Activated gamma-delta T cell (primary cell): ENCODE data around the gene CDH8.
"Not testable (repeated sequence)": the region's sequence is repeated elsewhere in the genome, so short reads cannot be mapped to it uniquely, and the experiment has no call there.

Source experiments
- DNase-seq: peaks from one replicate; lab custom pipeline; 2025; lab: John Stamatoyannopoulos, UW

The CDH8 gene

GRCh38 chr16:61862221-61863155, 173.8 kb downstream of the CDH8 start:
- DNase-seq: no peak

GRCh38 chr16:61858988-61859387, 177.2 kb downstream of the CDH8 start:
- DNase-seq: no peak

GRCh38 chr16:61842666-61843065, 193.6 kb downstream of the CDH8 start:
- no peak for DNase-seq

- DNase-seq: no peak
Observed at GRCh38 chr16:61836804-61837393, 199.3 kb downstream of the CDH8 start.

- no peak for DNase-seq
Observed at GRCh38 chr16:61834082-61834481, 202.2 kb downstream of the CDH8 start.

GRCh38 chr16:61831351-61831917, 204.8 kb downstream of the CDH8 start:
- DNase-seq: no peak

GRCh38 chr16:61829631-61830030, 206.6 kb downstream of the CDH8 start:
- DNase-seq: no peak

- no peak for DNase-seq
Observed at GRCh38 chr16:61823326-61823725, 212.9 kb downstream of the CDH8 start.

- DNase-seq: no peak
Observed at GRCh38 chr16:61820820-61821219, 215.4 kb downstream of the CDH8 start.

GRCh38 chr16:61820398-61820797, 215.8 kb downstream of the CDH8 start:
- no peak for DNase-seq

GRCh38 chr16:61818850-61819249, 217.4 kb downstream of the CDH8 start:
- no peak for DNase-seq

- DNase-seq: no peak
Observed at GRCh38 chr16:61817583-61818278, 218.5 kb downstream of the CDH8 start.

- no peak for DNase-seq
Observed at GRCh38 chr16:61814726-61815347, 221.4 kb downstream of the CDH8 start.

GRCh38 chr16:61813339-61813738, 222.9 kb downstream of the CDH8 start:
- DNase-seq: no peak

- no peak for DNase-seq
Observed at GRCh38 chr16:61812251-61812650, 224.0 kb downstream of the CDH8 start.

GRCh38 chr16:61807551-61807950, 228.7 kb downstream of the CDH8 start:
- no peak for DNase-seq

- not testable (repeated sequence) for DNase-seq
Observed at GRCh38 chr16:61801217-61801616, 235.0 kb downstream of the CDH8 start.

- no peak for DNase-seq
Observed at GRCh38 chr16:61798741-61799140, 237.5 kb downstream of the CDH8 start.

GRCh38 chr16:61797961-61798507, 238.2 kb downstream of the CDH8 start:
- DNase-seq: no peak

- no peak for DNase-seq
Observed at GRCh38 chr16:61797296-61797795, 238.9 kb downstream of the CDH8 start.

- DNase-seq: no peak
Observed at GRCh38 chr16:61792194-61792909, 243.9 kb downstream of the CDH8 start.
